Upper lobe of left lung (tissue), 6 donors: ENCODE results near the gene RRP1. TPM values are rescaled to one million over a fixed set of nuclear protein-coding genes. Genes with fewer than 3 reads are reported as not detected.

Experiments used
- ATAC-seq, 2 donors: fragments of 200-7000 bp; cut with Tn5 transposase; one replicate each; pipeline ENCODE4 v1.9.1; 2022; ENCODE audit warnings: mild to moderate bottlenecking in 2 of 2, moderate library complexity in 2 of 2; ENCODE audit not compliant: low FRiP score in 2 of 2
- DNase-seq, 2 donors: peaks; one replicate each; pipeline ENCODE4 v3.0.0-alpha.2; 2019 to 2020
- H3K27ac ChIP-seq, 4 donors: fragments of 200-600 bp; sonication (generic); one replicate each; pipeline ENCODE4 v1.5.1; 2016 to 2019
- H3K27me3 ChIP-seq, 4 donors: fragments of 200-600 bp; sonication (generic); one replicate each; pipeline ENCODE4 v1.5.1; 2017 to 2019
- H3K36me3 ChIP-seq, 4 donors: fragments of 200-600 bp; sonication (generic); one replicate each; pipeline ENCODE4 v1.5.1; 2016 to 2019
- H3K4me1 ChIP-seq, 4 donors: fragments of 200-600 bp; sonication (generic); one replicate each; pipeline ENCODE4 v1.5.1; 2018 to 2019
- H3K4me3 ChIP-seq, 4 donors: fragments of 200-600 bp; sonication (generic); one replicate each; pipeline ENCODE4 v1.5.1; 2017 to 2019; ENCODE audit warnings: mild to moderate bottlenecking in 2 of 4, moderate library complexity in 1 of 4
- H3K9me3 ChIP-seq, 4 donors: fragments of 200-600 bp; sonication (generic); one replicate each; pipeline ENCODE4 v1.5.1; 2018 to 2019
- EP300 ChIP-seq, 4 donors: sonication (generic); formaldehyde crosslinking; IDR thresholded peaks; one replicate each; pipeline ENCODE4 v1.5.1; 2017; ENCODE audit warnings: antibody characterized with exemption in 4 of 4, control low read depth in 2 of 4
- POLR2A ChIP-seq, 4 donors: fragments of 450-650 bp; IDR thresholded peaks; one replicate each; pipeline ENCODE4 v1.5.1; 2016 to 2017; ENCODE audit warnings: antibody characterized with exemption in 4 of 4, mild to moderate bottlenecking in 2 of 4
- POLR2AphosphoS5 ChIP-seq, 2 donors: sonication (generic); formaldehyde crosslinking; IDR thresholded peaks; one replicate each; pipeline ENCODE4 v1.5.1; 2017; ENCODE audit warnings: antibody characterized with exemption in 2 of 2
- WGBS, 2 donors: methylation state at CpG; one replicate each; pipeline ENCODE4 v1.1.5; 2017 to 2018; 5-methylcytosine and 5-hydroxymethylcytosine counted together
- total RNA-seq, 6 donors: library from RNA; depleted of rRNA in 4 of 6; stranded (reverse); fragments of >200 nt in 4 of 6; gene quantifications; one replicate each; pipeline versions ENCODE4 v1.1.0 to v1.2.1, GENCODE V29; 2016 to 2021
- TF ChIP-seq, protein P1 (sequence below), 6 experiments: fragments of 450-650 bp in 4 of 6; fragments of 200-600 bp in 2 of 6; sonication (generic) in 2 of 6; IDR thresholded peaks; one replicate each; pipeline ENCODE4 v1.5.1; 2016 to 2019; ENCODE audit warnings: antibody characterized with exemption in 6 of 6
- donor health status: DM: no; HTN: no; CAD: no; lungs with moderate emphysema.
- donor health status: DM: no; HTN: yes; CAD: no; lungs with severe emphysema.

The RRP1 gene
- total RNA-seq, 6 donors from 2014 or later, result 12.0 to 25.1 (median 20.9) TPM

DNA sequence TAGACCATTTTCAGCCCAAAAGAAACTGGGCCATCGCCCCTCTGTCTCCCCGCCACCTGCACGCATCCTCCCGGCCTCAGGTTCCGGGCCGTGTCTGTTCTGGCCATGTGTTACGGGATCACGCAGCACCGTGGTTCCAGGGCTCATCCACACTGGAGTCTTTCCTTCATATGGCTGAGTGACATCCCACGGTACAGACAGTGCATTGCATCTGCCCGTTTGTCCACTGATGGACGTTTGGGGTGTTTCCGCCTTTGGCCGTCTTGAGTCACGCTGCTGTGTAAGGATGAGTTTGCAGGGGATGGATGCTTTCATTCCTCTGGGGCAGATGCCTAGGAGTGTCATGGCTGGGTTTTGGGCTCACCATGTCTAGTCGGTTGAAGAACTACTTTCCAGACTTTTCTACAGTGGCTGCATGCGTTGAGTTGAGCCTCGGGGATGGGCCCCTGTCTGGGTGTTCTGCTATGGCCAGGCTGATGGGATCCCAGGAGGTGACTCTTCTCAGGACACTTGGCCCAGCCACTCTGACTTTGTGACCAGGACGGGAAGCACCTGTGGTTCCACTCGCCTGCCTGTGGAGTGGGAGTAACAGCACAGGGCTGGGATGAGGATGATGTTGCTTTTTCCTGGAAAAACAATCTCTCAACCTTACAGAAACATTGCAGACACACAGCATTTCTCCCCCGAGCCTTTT is 16.8 kb downstream of the RRP1 start:
- WGBS, 2 donors, result 88 to 92% methylated on average over 15 to 21 of the region's 21 CpGs
- Histone ChIP-seq H3K36me3 (peaks cover 6 to 35% (median 28%) of the 10 kb centered on the region in 4 donors), H3K4me1 (peaks cover 7 to 14% (median 8%) of the 10 kb centered on the region in 4 donors), H3K27me3 (no peaks in the 10 kb centered on the region), H3K9me3 (no peaks in the 10 kb centered on the region), H3K27ac (peak overlapping the region in 1 of 4 donors; percentile 70), H3K4me3 (no peak overlapping the region)
- TF ChIP-seq, protein P1, sequence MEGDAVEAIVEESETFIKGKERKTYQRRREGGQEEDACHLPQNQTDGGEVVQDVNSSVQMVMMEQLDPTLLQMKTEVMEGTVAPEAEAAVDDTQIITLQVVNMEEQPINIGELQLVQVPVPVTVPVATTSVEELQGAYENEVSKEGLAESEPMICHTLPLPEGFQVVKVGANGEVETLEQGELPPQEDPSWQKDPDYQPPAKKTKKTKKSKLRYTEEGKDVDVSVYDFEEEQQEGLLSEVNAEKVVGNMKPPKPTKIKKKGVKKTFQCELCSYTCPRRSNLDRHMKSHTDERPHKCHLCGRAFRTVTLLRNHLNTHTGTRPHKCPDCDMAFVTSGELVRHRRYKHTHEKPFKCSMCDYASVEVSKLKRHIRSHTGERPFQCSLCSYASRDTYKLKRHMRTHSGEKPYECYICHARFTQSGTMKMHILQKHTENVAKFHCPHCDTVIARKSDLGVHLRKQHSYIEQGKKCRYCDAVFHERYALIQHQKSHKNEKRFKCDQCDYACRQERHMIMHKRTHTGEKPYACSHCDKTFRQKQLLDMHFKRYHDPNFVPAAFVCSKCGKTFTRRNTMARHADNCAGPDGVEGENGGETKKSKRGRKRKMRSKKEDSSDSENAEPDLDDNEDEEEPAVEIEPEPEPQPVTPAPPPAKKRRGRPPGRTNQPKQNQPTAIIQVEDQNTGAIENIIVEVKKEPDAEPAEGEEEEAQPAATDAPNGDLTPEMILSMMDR (IDR thresholded peaks at IDR 0.05), result no peak
- no peak for TF ChIP-seq POLR2AphosphoS5 (IDR thresholded peaks at IDR 0.05)
- TF ChIP-seq EP300 (IDR thresholded peaks at IDR 0.05), result no peak
- no peak for TF ChIP-seq POLR2A (IDR thresholded peaks at IDR 0.05)
- ATAC-seq (no peak), DNase-seq (peak in 1 of 2 donors; percentile 42)

GRCh38 chr21:43808367-43808766 is 19.0 kb downstream of the RRP1 start:
- peaks cover 0 to 13% (median 6%) of the 10 kb centered on the region in 4 donors for H3K36me3 ChIP-seq
- DNase-seq, result peak in 1 of 2 donors; percentile 80
- H3K4me3 ChIP-seq, result no peak overlapping the region
- WGBS, 2 donors, result 85 to 88% methylated on average over 18 of the region's 18 CpGs
- peaks cover 24 to 36% (median 28%) of the 10 kb centered on the region in 4 donors for H3K4me1 ChIP-seq
- ATAC-seq, result no peak
- no peak overlapping the region for H3K27ac ChIP-seq
- H3K9me3 ChIP-seq, result no peaks in the 10 kb centered on the region
- TF ChIP-seq, protein P1 (IDR thresholded peaks at IDR 0.05), result no peak
- no peak for TF ChIP-seq EP300 (IDR thresholded peaks at IDR 0.05)
- no peak for TF ChIP-seq POLR2A (IDR thresholded peaks at IDR 0.05)
- no peak for TF ChIP-seq POLR2AphosphoS5 (IDR thresholded peaks at IDR 0.05)
- no peaks in the 10 kb centered on the region for H3K27me3 ChIP-seq

DNA sequence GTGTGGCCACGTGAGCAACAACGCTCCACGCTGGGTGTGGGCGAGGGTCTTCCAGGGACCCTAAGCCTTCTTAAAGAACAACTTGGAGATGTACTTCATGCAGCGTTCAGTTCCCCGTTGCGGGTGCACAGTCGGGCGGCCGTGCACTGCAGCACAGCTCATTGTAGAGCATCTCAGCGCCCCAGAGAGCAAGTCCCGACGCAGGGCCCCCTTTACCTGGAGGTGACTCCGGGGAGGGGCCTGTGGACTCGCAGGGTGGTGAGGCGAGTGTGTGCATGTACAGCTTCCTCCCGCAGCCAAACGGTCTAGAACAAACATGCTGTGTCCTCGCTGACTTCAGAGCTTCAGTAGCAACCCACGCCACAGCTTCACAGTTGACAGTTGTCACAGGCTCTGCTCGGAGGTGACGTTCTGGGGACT is 19.5 kb downstream of the RRP1 start:
- no peak for TF ChIP-seq EP300 (IDR thresholded peaks at IDR 0.05)
- no peak for TF ChIP-seq POLR2A (IDR thresholded peaks at IDR 0.05)
- no peak for TF ChIP-seq POLR2AphosphoS5 (IDR thresholded peaks at IDR 0.05)
- TF ChIP-seq, protein P1 (IDR thresholded peaks at IDR 0.05), result no peak
- peak in 1 of 2 donors; percentile 73 for DNase-seq
- H3K4me3 ChIP-seq, result no peak overlapping the region
- no peak for ATAC-seq
- no peaks in the 10 kb centered on the region for H3K27me3 ChIP-seq
- H3K27ac ChIP-seq, result no peak overlapping the region
- 78 to 88% methylated on average over 10 to 22 of the region's 22 CpGs for WGBS, 2 donors
- peaks cover 0 to 8% (median 1%) of the 10 kb centered on the region in 4 donors for H3K36me3 ChIP-seq
- no peaks in the 10 kb centered on the region for H3K9me3 ChIP-seq
- H3K4me1 ChIP-seq, result peaks cover 24 to 36% (median 28%) of the 10 kb centered on the region in 4 donors

- no peaks in the 10 kb centered on the region for H3K9me3 ChIP-seq
- H3K36me3 ChIP-seq, result peaks cover 0 to 5% (median 0%) of the 10 kb centered on the region in 4 donors
- H3K4me1 ChIP-seq, result peaks cover 24 to 36% (median 28%) of the 10 kb centered on the region in 4 donors
- DNase-seq (peak in 1 of 2 donors; percentile 50), ATAC-seq (no peak)
- WGBS, 2 donors, result 91 to 93% methylated on average over 14 to 16 of the region's 16 CpGs
- H3K27me3 ChIP-seq, result no peaks in the 10 kb centered on the region
- no peak overlapping the region for H3K27ac ChIP-seq
- no peak for TF ChIP-seq POLR2A (IDR thresholded peaks at IDR 0.05)
- no peak for TF ChIP-seq POLR2AphosphoS5 (IDR thresholded peaks at IDR 0.05)
- TF ChIP-seq, protein P1 (IDR thresholded peaks at IDR 0.05), result no peak
- TF ChIP-seq EP300 (IDR thresholded peaks at IDR 0.05), result no peak
- no peak overlapping the region for H3K4me3 ChIP-seq
These were observed 20.0 kb downstream of the RRP1 start for GRCh38 chr21:43809346-43809799.
